GM21737 (cell line): ENCODE results near the gene QRICH1.

Experiments used
- ATAC-seq: cut with Tn5 transposase; IDR thresholded peaks from one replicate; pipeline ENCODE4 v1.9.1; 2021; ENCODE audit warnings: mild to moderate bottlenecking, moderate library complexity; ENCODE audit not compliant: unreplicated experiment

Gene QRICH1

GRCh38 chr3:49119439-49119838 lies 25.6 kb upstream of the QRICH1 start:
- ATAC-seq: no peak

GRCh38 chr3:49119036-49119435 lies 25.2 kb upstream of the QRICH1 start:
- ATAC-seq: no peak

DNA sequence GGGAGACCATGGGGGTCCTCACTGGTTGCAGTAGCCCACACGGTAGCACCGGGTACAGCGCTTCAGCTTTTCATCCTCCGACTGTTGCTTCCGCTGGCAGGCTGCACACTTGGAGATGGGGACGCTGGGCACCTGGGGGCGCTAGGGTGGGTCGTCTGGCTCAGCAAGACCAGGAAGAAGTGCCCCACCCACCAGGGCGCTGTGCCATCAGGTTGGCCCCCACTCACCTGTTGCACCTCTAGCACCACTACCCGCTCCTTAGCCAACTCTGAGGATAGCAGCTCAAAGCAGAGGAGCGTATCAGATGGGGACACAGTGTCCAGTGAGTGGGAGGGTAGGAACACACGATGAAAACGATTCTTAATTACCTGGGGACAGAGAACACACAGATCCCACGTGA lies 18.4 kb upstream of the QRICH1 start:
- ATAC-seq: no peak

DNA sequence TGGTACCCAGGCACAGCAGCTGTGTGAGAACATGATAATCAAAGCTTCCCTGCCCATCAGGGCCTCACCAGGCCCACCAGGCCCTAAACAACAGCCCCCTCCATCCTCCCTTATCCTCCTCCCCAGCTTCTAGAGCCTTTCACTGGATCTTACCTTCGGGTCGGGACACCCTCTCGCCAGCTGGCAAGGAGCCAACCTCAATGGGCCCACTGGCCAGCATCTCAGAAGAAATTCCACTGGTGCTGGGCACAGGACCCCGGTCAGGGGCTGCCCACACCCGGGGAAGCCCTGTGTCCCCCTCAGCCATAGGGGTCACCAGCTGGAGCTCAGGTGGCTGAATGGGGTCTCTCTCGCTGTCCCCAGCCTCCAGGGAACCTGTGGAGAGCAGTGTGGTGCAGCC lies 17.5 kb upstream of the QRICH1 start:
- ATAC-seq: no peak

- no peak for ATAC-seq
These were observed 16.9 kb upstream of the QRICH1 start for GRCh38 chr3:49110780-49111179.

GRCh38 chr3:49108346-49108745 lies 14.5 kb upstream of the QRICH1 start:
- no peak for ATAC-seq

DNA sequence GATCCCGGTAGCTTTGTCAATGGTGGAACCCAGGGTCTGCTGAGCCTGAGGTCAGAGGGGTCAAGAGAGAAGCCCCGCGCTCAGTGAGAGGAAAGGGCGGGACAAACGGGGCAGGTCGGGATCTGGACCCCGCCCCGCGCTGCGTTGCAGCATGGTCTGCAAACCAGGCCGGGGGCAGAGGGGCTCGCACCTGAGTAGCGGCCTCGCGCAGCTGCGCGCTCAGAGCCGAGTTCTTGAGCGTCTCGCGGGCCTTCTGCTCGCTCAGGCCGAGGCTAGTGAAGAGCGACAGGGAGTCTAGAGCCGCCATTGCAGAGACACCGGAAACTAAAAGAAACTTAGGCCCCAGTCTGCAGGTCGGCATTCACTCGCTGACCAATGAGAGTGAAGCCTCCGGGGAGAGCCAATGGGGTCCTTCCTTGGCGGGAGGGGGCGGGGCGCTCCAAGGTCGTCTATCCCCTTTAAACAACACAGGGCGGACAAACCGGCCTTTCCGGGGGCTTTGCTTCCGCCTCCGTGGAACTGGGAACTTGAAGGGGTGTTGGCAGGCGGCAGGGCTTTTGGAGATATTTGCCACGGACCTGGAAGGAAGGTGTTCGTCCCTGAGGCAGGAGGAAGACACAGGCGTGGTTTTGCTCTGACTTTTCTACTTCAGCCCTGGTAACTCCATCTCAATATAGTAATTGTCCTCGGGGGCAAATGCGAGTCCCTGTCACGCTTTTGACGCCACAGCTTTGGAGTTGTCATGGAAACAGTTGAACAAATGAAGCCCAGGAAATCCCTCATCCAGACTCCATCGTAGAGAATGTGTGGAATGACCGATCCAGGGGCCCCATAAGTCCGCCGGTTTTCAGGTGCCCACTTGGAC lies 10.8 kb upstream of the QRICH1 start, which contains the start of gene QARS1:
Gene QARS1, minus strand, starts transcription at position 331 of the 865 bp plus-strand sequence. Its CDS starts 24 bp downstream, at position 307.
- peak; percentile 83 for ATAC-seq

DNA sequence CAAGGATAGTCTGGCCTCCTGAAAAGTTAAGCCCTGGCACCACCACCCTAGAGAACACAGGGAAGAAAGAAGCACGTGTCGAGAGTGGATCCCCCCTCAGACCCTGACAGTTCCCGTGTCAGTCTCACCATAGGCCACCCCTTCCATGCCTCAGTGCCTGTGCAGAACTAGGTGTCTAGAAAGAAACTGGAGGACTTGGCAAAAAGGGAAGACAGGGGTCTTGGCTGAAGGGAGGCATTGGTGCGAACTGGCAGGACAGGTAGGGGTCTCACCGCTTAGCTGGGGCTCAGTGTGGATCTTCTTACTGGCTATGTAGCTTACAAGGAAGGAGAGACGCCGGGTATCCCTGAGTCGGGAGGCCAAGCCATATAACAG lies 10.2 kb upstream of the QRICH1 start:
- ATAC-seq: no peak

- ATAC-seq: no peak
These were observed 6.3 kb upstream of the QRICH1 start for GRCh38 chr3:49100046-49100615.

- ATAC-seq: no peak
These were observed 5.2 kb upstream of the QRICH1 start for GRCh38 chr3:49098910-49099630.

DNA sequence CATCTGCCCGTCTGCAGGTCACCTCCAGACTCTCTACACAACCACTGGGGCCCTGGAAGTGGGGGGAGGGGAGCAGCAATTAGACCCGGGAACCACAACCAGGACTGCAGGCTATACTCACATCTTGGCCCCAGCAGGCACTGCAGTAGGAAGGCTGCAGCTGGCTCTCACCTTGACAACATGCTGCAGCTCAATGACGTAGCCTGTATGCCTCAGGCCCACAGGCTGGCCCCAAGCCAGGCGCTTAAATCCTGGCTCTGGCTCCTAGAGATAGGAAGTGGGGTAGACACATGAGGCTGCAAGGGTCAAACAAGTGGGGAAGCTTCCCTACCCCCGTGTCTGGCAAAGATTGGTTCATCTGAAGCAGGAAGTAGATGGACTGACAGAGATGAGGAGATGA lies 4.6 kb upstream of the QRICH1 start:
- ATAC-seq: no peak

GRCh38 chr3:49092938-49093852 lies 676 bp downstream of the QRICH1 start:
- ATAC-seq: peak; percentile 29

DNA sequence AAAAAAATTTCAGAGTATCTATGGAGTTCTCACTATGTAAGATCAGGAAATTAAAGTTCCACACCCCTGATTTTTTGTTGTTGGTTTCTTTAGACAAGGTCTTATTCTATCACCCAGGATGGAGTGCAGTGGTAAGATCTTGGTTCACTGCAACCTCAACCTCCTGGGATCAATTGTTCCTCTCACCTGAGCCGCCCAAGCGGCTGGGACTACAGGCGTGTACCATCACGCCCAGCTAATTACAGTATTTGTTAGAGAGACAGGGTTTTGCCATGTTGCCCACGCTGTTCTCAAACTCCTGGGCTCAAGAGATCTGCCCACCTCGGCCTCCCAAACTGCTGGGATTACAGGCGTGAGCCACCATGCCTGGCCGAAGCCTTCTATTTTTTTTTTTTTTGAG lies 12.4 kb downstream of the QRICH1 start:
- no peak for ATAC-seq

- ATAC-seq: no peak
These were observed 14.6 kb downstream of the QRICH1 start for GRCh38 chr3:49079270-49079669.

GRCh38 chr3:49076646-49077045 lies 17.2 kb downstream of the QRICH1 start:
- ATAC-seq: no peak

DNA sequence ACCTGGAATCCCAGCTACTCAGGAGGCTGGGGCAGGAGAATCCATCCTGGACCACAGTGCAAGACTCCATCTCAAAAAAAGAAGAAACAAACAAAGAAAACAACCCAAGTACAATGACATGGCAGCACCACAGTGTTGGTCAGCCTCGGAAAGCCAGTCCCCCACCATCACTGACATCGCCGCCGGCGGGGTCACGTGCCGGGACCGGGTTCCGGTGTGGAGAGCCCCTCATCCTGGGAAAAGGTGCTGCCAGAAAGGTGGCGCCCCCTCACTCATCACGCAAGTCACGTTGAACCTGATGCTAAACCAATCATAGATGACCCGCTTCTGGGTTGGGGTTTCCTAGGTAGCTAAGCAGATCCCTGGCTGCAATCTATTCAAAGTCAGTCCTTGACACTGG lies 17.8 kb downstream of the QRICH1 start:
- ATAC-seq: no peak

DNA sequence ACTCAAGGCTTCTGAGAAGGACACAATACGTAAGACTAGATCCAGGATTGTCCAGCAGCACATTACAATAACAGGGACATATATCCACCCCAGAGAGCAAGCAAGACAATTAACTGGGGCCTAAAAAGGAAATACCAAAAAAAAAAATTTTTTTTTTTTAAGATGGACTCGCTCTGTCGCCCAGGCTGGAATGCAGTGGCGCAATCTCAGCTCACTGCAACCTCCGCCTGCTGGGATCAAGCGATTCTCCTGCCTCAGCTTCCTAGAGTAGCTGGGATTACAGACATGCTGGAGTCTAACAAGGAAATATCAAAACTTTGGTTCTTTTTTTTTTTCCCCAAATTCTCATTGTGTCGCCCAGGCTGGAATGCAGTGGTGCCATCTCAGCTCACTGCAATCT lies 35.9 kb downstream of the QRICH1 start:
- ATAC-seq: no peak

DNA sequence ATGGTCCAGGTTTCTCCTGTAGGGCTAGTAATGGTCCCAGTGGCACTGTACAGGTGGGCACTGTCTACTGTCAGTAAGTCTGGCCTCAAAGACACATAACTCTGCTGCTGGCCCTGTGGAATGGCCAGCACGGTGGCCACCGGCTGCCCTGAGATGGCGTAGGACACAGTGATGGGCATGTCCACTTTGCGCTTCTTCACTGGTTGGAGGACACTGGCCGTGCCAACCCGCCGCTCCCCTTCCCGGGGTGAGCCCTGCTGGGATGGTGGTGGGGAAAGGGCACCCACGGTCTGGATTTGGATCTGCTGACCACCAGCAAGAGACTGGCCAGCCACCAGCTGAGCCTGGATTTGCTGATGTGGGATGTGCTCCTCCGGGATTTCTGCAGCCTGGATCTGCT lies 36.6 kb downstream of the QRICH1 start:
- no peak for ATAC-seq

- no peak for ATAC-seq
These were observed 39.5 kb downstream of the QRICH1 start for GRCh38 chr3:49054344-49054862.

DNA sequence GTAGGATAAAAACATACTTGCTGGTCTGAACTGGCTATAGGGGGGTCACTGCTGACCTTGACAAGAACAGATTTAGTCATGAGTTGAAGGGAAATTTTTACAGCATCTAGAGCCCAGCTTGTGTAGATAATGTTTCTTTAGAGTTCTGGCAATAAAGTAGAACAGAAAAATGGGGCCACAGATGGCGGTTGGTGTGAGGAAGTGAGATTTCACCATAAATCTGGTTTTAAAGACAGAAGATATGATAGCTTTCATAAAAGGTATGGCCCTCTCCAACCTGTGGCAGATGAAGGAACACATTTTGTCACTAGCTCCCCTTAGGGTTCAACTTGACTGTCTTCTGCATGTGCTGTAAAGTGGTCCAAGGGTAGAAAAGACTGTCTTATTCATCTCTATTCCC lies 40.3 kb downstream of the QRICH1 start:
- no peak for ATAC-seq

DNA sequence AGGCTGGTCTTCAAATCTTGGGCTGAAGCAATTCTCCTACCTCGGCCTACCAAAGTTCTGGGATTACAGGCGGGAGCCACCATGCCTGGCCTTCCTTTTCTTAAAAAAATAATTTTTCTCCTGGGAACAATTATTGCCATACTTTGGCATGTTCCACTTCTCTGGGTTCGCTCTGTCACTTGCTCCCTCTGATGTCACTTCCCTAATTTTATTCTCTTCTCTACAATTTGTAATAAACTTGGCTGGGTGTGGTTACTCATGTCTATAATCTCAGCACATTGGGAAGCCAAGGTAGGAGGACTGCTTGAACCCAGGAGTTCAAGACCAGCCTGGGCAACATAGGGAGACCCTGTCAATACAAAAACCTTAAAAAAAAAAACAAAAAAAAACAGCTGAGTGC lies 58.6 kb downstream of the QRICH1 start:
- no peak for ATAC-seq
